Ascending aorta (tissue), 2 donors: ENCODE data around the gene SCARB2. TPM values are rescaled to one million over a fixed set of nuclear protein-coding genes. Genes with fewer than 3 reads are reported as not detected.

Experiments
- DNase-seq, 2 donors: peaks; one replicate each; pipeline ENCODE4 v3.0.0-alpha.2; 2019; ENCODE audit warnings: low spot score in 2 of 2
- H3K27ac ChIP-seq, 2 donors: fragments of 200-600 bp; sonication (generic); one replicate each; pipeline ENCODE4 v1.5.1; 2016 to 2017; ENCODE audit warnings: mild to moderate bottlenecking in 1 of 2
- H3K27me3 ChIP-seq: fragments of 200-600 bp; sonication (generic); one replicate; pipeline ENCODE4 v1.5.1; 2017
- H3K36me3 ChIP-seq, 2 donors: fragments of 200-600 bp; sonication (generic); one replicate each; pipeline ENCODE4 v1.5.1; 2016
- H3K4me1 ChIP-seq, 2 donors: fragments of 200-600 bp; sonication (generic); one replicate each; pipeline ENCODE4 v1.5.1; 2016 to 2017; ENCODE audit warnings: mild to moderate bottlenecking in 1 of 2
- H3K4me3 ChIP-seq, 2 donors: fragments of 200-600 bp; sonication (generic); one replicate each; pipeline ENCODE4 v1.5.1; 2016 to 2017; ENCODE audit warnings: mild to moderate bottlenecking in 1 of 2
- H3K9me3 ChIP-seq, 2 donors: fragments of 200-600 bp; sonication (generic); one replicate each; pipeline ENCODE4 v1.5.1; 2016
- intact Hi-C: fragments of 100-400 bp; cut with DNase I; formaldehyde crosslinking; loops from one replicate; pipeline ENCODE4 v1.15.1; 2023
- total RNA-seq: library from RNA; depleted of rRNA; stranded (reverse); fragments of >200 nt; gene quantifications from one replicate; pipeline ENCODE4 v1.1.0, GENCODE V29; 2016
- TF ChIP-seq, protein P1 (sequence below), 3 experiments: fragments of 200-600 bp in 2 of 3; fragments of 450-650 bp in 1 of 3; sonication (generic) in 2 of 3; IDR thresholded peaks; one replicate each; pipeline ENCODE4 v1.5.1; 2016 to 2019; ENCODE audit warnings: antibody characterized with exemption in 3 of 3, mild to moderate bottlenecking in 1 of 3, moderate library complexity in 1 of 3

SCARB2 gene
- total RNA-seq, 1 donor from 2014 or later: 94.1 TPM

DNA sequence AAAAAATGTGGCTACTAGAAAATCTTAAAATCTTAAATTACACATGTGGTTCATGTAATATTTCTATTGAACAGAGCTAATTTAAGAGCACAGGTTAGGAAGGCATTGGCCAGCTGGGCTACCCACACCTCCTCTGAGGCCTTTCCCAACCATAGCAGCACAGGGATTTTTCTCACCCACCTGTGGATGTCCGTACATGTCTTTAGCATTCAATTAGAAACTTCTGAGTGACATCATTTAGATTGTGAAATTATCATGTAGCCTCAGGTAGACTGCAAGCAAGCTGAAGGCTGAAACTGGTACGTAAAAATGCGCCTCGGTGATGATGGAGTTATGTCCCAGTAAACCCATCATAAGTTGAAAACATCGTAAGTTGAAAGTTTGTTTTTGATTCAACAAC, 31.2 kb downstream of the SCARB2 start:
- no peaks in the 10 kb centered on the region for H3K27me3 ChIP-seq
- H3K9me3 ChIP-seq: no peaks in the 10 kb centered on the region
- H3K4me1 ChIP-seq: peaks cover 0 to 3% of the 10 kb centered on the region in 2 donors
- intact Hi-C loops: loop anchor here (5.0 kb wide), 1 partner anchor 320 kb away; no protein-coding TSS in a partner anchor
- no peak overlapping the region for H3K27ac ChIP-seq
- peaks cover 0 to 11% of the 10 kb centered on the region in 2 donors for H3K36me3 ChIP-seq
- TF ChIP-seq, protein P1, sequence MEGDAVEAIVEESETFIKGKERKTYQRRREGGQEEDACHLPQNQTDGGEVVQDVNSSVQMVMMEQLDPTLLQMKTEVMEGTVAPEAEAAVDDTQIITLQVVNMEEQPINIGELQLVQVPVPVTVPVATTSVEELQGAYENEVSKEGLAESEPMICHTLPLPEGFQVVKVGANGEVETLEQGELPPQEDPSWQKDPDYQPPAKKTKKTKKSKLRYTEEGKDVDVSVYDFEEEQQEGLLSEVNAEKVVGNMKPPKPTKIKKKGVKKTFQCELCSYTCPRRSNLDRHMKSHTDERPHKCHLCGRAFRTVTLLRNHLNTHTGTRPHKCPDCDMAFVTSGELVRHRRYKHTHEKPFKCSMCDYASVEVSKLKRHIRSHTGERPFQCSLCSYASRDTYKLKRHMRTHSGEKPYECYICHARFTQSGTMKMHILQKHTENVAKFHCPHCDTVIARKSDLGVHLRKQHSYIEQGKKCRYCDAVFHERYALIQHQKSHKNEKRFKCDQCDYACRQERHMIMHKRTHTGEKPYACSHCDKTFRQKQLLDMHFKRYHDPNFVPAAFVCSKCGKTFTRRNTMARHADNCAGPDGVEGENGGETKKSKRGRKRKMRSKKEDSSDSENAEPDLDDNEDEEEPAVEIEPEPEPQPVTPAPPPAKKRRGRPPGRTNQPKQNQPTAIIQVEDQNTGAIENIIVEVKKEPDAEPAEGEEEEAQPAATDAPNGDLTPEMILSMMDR (IDR thresholded peaks at IDR 0.05): no peak
- H3K4me3 ChIP-seq: no peak overlapping the region
- DNase-seq: no peak

DNA sequence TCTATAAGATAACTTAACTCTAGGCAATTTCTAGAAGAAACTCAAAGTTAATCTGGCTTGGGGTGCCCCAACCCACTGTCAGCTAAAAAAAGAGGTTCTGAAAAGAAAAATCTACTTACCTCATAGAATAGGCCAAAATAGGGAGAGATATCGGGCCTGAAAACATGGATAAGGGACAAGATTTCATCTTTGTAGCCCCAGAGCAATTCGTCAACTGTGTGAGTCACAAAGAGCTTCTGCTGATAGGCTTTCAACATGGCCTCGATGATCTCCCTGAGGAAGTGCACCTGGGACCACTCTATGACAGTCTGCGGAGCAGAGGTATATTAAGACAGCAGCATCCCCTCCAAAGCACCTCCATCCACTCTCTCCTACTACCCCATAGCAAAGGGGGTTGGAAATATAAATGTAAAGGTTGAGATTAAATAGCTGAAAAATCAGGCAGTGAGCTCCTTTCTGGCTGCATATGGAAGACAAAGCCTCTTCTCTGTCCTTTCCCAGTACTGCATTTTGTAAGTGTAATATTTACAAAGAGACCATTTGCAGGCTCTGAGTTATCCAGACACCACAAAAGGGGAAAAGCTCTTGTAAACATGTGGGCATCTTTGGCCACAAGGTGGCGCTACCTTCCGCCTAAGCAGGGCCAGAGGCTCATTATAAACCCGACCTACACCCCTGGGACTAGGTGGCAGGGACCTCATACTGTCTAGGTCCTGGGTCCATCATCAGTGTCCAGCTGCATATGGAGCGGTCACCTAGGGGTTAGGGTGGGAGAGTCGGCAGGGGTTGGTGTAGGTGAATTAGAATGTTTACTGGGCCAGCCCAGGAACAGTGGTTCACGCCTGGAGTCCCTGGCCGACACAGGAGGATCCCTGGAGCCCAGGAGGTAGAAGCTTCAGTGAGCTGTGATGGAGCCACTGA, 34.0 kb downstream of the SCARB2 start:
- intact Hi-C loops: loop anchor here (1.0 to 5.0 kb wide), 4 partner anchors 72 to 323 kb away; partner anchors contain the start of genes CCDC158, FAM47E and STBD1
- Histone ChIP-seq H3K9me3 (no peaks in the 10 kb centered on the region), H3K36me3 (peaks cover 10 to 24% of the 10 kb centered on the region in 2 donors), H3K27ac (no peak overlapping the region), H3K4me3 (no peak overlapping the region), H3K4me1 (no peaks in the 10 kb centered on the region), H3K27me3 (no peaks in the 10 kb centered on the region)
- TF ChIP-seq, protein P1 (IDR thresholded peaks at IDR 0.05): peak; percentile 61 to 90 (median 88)
- DNase-seq: peak in 1 of 2 donors; percentile 92

DNA sequence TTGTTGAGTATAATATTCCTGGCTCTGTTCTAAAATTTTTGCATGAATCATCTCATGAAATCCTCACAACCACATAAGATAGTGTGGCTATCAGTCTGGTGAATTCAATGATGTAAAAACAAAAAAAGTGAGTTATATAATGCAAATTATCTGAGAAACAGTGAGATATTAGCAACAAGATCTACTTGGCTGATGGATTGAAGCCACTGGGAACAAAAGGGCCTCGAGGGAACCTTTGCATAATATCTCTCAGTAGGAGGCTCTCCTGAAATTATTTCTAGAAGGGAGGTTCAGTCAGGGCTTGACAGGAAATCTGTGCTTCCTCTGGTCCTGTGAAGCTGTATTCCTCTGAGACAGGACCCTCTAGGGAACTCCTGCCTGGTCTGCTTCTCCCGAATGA, 35.3 kb downstream of the SCARB2 start:
- Histone ChIP-seq H3K4me3 (no peak overlapping the region), H3K4me1 (no peaks in the 10 kb centered on the region), H3K9me3 (no peaks in the 10 kb centered on the region), H3K27ac (no peak overlapping the region), H3K27me3 (no peaks in the 10 kb centered on the region), H3K36me3 (peaks cover 20 to 38% of the 10 kb centered on the region in 2 donors)
- intact Hi-C loops: loop anchor here (5.0 kb wide), 1 partner anchor 244 kb away; the partner anchor contains the start of gene CCDC158
- TF ChIP-seq, protein P1 (IDR thresholded peaks at IDR 0.05): no peak
- DNase-seq: no peak

DNA sequence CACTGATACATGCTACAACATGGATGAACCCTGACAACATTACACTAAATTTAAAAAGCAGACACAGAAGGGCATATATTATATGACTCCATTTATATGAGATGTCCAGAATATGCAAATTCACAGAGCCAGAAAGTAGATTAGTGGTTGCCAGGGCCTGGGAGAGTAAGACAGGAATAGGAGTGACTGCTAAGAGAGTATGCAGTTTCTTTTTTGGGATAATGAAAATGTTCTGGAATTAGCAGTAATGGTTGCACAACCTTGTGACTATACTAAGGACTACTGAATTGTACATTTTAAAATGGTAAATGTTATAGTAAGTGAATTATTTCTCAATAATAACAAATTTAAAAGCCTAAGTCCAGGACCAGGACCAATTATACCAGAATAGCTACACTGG, 35.9 kb downstream of the SCARB2 start:
- TF ChIP-seq, protein P1 (IDR thresholded peaks at IDR 0.05): no peak
- H3K36me3 ChIP-seq: peaks cover 23 to 43% of the 10 kb centered on the region in 2 donors
- no peaks in the 10 kb centered on the region for H3K4me1 ChIP-seq
- intact Hi-C loops: loop anchor here (5.0 kb wide), 1 partner anchor 245 kb away; the partner anchor contains the start of gene CCDC158
- no peaks in the 10 kb centered on the region for H3K27me3 ChIP-seq
- no peak overlapping the region for H3K27ac ChIP-seq
- no peak overlapping the region for H3K4me3 ChIP-seq
- no peak for DNase-seq
- H3K9me3 ChIP-seq: no peaks in the 10 kb centered on the region

DNA sequence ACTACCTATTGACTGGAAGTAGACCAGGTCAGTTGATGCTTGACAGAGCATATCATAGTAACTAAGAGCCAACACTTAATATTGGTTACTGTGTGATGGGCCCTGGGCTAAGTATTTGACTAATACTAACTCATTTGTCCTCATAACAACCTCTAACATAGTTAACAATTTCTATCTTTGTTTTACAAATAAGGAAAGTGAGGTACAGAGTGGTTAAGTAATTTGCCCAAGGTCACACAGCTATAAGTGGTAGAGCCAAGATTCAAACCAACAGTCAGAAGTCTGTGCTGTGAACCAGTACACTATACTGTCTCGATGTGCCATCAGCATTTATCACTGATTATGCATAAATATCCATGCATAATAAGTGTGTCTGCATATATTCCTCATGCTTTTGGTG, 38.3 kb downstream of the SCARB2 start:
- TF ChIP-seq, protein P1 (IDR thresholded peaks at IDR 0.05): no peak
- intact Hi-C loops: loop anchor here (5.0 kb wide), 1 partner anchor 247 kb away; the partner anchor contains the start of gene CCDC158
- Histone ChIP-seq H3K4me3 (no peak overlapping the region), H3K4me1 (no peaks in the 10 kb centered on the region), H3K9me3 (no peaks in the 10 kb centered on the region), H3K27ac (no peak overlapping the region), H3K36me3 (peaks cover 33 to 57% of the 10 kb centered on the region in 2 donors), H3K27me3 (no peaks in the 10 kb centered on the region)
- DNase-seq: no peak
